Activated B cell treated with CpG ODN at 0.5 μM for 24 hours (primary cell): ENCODE measurements around the gene SLCO3A1. TPM values are rescaled to one million over a fixed set of nuclear protein-coding genes. Genes with fewer than 3 reads are reported as not detected.

Experiments used
- ATAC-seq: fragments of 200-7000 bp; cut with Tn5 transposase; one replicate; pipeline ENCODE4 v1.10.0; 2021; ENCODE audit warnings: low read depth, mild to moderate bottlenecking, moderate library complexity
- CTCF ChIA-PET: fragments of 350-600 bp; sonication (Branson Sonifier 250); formaldehyde crosslinking; loops from one replicate; lab custom pipeline; 2021; ENCODE audit warnings: antibody characterized with exemption; lab: Charles Lee
- POLR2A ChIA-PET: fragments of 350-600 bp; sonication (Branson Sonifier 250); formaldehyde crosslinking; loops from one replicate; lab custom pipeline; 2021; ENCODE audit warnings: antibody characterized with exemption; lab: Charles Lee
- DNase-seq: peaks from one replicate; pipeline ENCODE4 v3.0.0; 2022
- H3K27ac Mint-ChIP-seq: one replicate; pipeline ENCODE4 v1.8.0; 2020; ENCODE audit warnings: mixed read lengths
- H3K27me3 Mint-ChIP-seq: one replicate; pipeline ENCODE4 v1.8.0; 2021; ENCODE audit warnings: mixed read lengths
- H3K36me3 Mint-ChIP-seq: one replicate; pipeline ENCODE4 v1.8.0; 2021; ENCODE audit warnings: low read depth, mixed read lengths
- H3K4me1 Mint-ChIP-seq: one replicate; pipeline ENCODE4 v1.8.0; 2021; ENCODE audit warnings: mixed read lengths
- H3K4me3 Mint-ChIP-seq: one replicate; pipeline ENCODE4 v1.8.0; 2020; ENCODE audit warnings: mild to moderate bottlenecking, mixed read lengths
- H3K9me3 Mint-ChIP-seq: one replicate; pipeline ENCODE4 v1.8.0; 2020; ENCODE audit warnings: mixed read lengths
- intact Hi-C: fragments of 100-400 bp; cut with micrococcal nuclease; formaldehyde crosslinking; loops from one replicate; pipeline ENCODE4 v1.15.1; 2024
- total RNA-seq: library from RNA; stranded (reverse); gene quantifications from 2 replicates; pipeline ENCODE4 v1.2.3, GENCODE V29; 2022
- TF ChIP-seq, protein P1 (sequence below): fragments of 200-600 bp; IDR thresholded peaks from one replicate; pipeline ENCODE4 v1.8.0; 2022; ENCODE audit warnings: antibody characterized with exemption, mild to moderate bottlenecking

Gene SLCO3A1
- total RNA-seq, 1 donor from 2014 or later = 0.82 TPM

DNA sequence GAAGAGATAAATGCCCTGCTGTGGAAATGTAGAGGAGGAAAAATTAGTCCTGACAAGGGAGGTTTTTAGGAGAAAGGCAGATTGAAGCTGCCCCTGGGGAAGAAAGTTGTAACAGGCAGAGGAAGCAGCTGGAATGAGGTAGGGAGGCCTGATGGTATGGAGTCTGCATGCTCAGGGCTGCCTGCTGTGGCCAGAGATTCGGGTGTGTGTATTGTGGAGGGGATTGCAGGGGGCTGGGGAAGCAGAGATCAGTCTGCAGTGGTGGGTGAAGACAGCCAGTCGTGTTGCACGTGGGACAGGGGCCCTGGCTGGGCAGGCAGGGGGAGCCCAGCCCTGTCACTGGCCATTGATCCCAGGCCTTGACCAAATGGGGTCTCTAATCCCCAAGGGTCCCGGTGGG is 96.5 kb downstream of the SLCO3A1 start:
- DNase-seq = no peak
- intact Hi-C loops = no loop called here

DNA sequence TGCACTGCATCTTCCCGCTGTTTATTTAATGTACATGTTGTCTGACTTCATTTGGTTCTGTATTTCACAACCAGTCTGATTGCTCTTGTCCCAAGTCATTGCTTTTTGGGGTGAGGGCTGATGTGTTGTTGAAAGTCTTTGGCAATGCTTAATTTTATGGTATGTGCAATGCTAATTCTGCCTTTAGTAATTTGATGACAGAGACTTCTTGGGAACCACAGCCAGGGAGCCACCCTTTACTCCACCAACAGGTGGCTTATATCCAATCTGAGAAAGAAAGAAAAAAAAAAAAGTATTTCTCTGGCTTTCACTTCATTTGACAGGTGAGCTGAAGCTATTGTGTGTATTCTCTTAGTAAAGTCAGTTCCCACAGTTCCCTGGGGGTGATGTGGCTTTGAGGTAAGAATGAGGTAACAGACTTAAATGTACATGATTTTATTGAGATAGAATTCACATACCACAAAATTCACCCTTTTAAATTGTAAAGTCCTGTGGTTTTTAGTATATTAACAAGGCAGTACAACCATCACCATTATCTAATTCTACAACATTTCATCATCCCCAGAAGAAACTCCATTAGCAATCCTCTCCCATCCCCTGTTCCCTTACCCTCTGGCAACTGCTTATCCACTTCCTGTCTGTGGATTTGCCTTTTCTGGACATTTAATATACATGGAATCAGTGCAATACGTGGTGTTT is 97.3 kb downstream of the SLCO3A1 start:
- Mint-ChIP-seq H3K27me3 (peaks cover 2% of the 10 kb centered on the region), H3K4me1 (no peaks in the 10 kb centered on the region), H3K36me3 (no peaks in the 10 kb centered on the region), H3K27ac (no peak overlapping the region), H3K9me3 (no peaks in the 10 kb centered on the region), H3K4me3 (no peak overlapping the region)
- TF ChIP-seq, protein P1, sequence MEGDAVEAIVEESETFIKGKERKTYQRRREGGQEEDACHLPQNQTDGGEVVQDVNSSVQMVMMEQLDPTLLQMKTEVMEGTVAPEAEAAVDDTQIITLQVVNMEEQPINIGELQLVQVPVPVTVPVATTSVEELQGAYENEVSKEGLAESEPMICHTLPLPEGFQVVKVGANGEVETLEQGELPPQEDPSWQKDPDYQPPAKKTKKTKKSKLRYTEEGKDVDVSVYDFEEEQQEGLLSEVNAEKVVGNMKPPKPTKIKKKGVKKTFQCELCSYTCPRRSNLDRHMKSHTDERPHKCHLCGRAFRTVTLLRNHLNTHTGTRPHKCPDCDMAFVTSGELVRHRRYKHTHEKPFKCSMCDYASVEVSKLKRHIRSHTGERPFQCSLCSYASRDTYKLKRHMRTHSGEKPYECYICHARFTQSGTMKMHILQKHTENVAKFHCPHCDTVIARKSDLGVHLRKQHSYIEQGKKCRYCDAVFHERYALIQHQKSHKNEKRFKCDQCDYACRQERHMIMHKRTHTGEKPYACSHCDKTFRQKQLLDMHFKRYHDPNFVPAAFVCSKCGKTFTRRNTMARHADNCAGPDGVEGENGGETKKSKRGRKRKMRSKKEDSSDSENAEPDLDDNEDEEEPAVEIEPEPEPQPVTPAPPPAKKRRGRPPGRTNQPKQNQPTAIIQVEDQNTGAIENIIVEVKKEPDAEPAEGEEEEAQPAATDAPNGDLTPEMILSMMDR = no peak
- ATAC-seq = no peak
- DNase-seq = no peak
- intact Hi-C loops = no loop called here
- POLR2A ChIA-PET = no interaction called here
- CTCF ChIA-PET = no interaction called here

More for the DNA sequence above, 96.5 kb downstream of the SLCO3A1 start:
- Mint-ChIP-seq H3K27me3 (peaks cover 2% of the 10 kb centered on the region), H3K9me3 (no peaks in the 10 kb centered on the region), H3K4me1 (no peaks in the 10 kb centered on the region), H3K4me3 (no peak overlapping the region), H3K36me3 (no peaks in the 10 kb centered on the region), H3K27ac (no peak overlapping the region)
- ATAC-seq = no peak
- TF ChIP-seq, protein P1 = no peak
- POLR2A ChIA-PET = no interaction called here
- CTCF ChIA-PET = no interaction called here

DNA sequence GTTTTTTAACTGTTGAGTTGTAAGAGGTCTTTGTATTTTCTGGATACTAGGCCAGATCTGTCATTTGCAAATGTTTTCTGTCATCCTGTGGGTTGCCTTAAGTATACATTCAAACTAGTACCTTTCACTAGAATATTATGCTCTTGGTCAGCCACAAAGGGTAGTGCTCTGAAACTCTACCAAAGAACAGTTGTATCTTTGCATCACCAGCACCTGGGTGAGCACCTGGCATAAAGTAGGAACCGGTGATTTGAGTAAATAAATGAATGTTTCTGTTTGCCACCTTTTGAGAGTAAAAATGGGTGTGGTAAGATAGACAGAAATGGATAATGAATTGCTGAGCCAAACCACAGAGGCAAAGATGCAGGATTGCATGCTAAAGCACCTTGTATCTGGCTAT is 98.7 kb downstream of the SLCO3A1 start:
- no peak for ATAC-seq
- no peak overlapping the region for H3K27ac Mint-ChIP-seq
- TF ChIP-seq, protein P1 = no peak
- intact Hi-C loops = no loop called here
- no peaks in the 10 kb centered on the region for H3K36me3 Mint-ChIP-seq
- no peaks in the 10 kb centered on the region for H3K9me3 Mint-ChIP-seq
- ChIA-PET POLR2A (no interaction called here), CTCF (no interaction called here)
- H3K4me3 Mint-ChIP-seq = no peak overlapping the region
- no peaks in the 10 kb centered on the region for H3K4me1 Mint-ChIP-seq
- peaks cover 1% of the 10 kb centered on the region for H3K27me3 Mint-ChIP-seq
- DNase-seq = no peak

DNA sequence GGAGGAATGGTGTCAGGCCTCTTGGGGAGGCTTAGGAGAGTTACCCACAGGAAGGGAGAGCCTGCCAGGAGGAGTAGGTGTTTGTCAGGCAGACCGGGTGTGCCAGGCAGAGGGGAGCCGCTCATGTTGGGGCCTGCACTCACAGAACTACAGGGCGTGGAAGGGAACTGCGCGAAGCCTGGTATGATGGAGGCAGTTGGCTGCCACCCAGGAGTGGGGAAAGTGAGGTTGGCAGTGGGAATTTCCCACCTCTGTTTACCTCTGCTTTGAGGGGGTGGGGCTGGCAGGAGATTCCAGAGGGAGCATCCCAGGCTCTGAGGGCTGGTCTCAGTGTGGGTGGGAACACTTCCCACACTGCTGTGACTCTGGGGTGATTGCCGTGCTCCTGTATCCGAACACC is 99.9 kb downstream of the SLCO3A1 start:
- Mint-ChIP-seq H3K4me3 (no peak overlapping the region), H3K27ac (no peak overlapping the region), H3K36me3 (no peaks in the 10 kb centered on the region), H3K9me3 (no peaks in the 10 kb centered on the region), H3K4me1 (no peaks in the 10 kb centered on the region), H3K27me3 (no peaks in the 10 kb centered on the region)
- DNase-seq = no peak
- POLR2A ChIA-PET = no interaction called here
- CTCF ChIA-PET = no interaction called here
- ATAC-seq = no peak
- TF ChIP-seq, protein P1 = no peak
- intact Hi-C loops = no loop called here

DNA sequence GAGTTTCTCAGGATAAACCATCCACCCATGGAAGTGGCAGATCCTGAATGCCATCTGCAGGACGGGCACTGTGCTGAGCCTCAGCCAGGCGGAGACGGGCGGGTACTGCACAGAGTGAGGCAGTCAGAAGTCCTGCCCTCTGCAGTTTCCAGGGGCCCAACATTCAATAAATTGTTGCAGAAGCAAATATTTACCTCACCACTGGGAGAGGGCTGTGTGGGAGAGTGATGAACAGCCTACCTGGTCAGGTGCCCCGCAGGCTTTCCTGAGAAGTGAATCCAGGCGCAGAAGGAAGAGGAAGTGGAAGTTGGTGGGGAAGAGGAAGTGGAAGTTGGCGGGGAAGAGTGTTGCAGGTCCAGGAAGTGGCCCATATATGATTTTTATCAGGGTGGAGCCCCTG is 100.8 kb downstream of the SLCO3A1 start:
- H3K4me3 Mint-ChIP-seq = no peak overlapping the region
- no peak overlapping the region for H3K27ac Mint-ChIP-seq

More for the DNA sequence above, 100.8 kb downstream of the SLCO3A1 start:
- ATAC-seq = no peak
- H3K36me3 Mint-ChIP-seq = no peaks in the 10 kb centered on the region
- TF ChIP-seq, protein P1 = no peak
- no peaks in the 10 kb centered on the region for H3K27me3 Mint-ChIP-seq
- H3K4me1 Mint-ChIP-seq = no peaks in the 10 kb centered on the region
- H3K9me3 Mint-ChIP-seq = no peaks in the 10 kb centered on the region
- ChIA-PET CTCF (no interaction called here), POLR2A (no interaction called here)
- no peak for DNase-seq
- intact Hi-C loops = no loop called here
